AG09309 (cell line): ENCODE measurements around the gene RAB31.

Experiments
- DNase-seq: peaks from one replicate; pipeline ENCODE4 v3.0.0-alpha.2; 2010; ENCODE audit warnings: low read depth
- H3K4me3 ChIP-seq: 2 replicates; pipeline ENCODE4 v1.5.1; 2011; ENCODE audit warnings: mild to moderate bottlenecking, low read depth, low read length, moderate library complexity; ENCODE audit not compliant: control insufficient read depth
- TF ChIP-seq, protein P1 (sequence below): IDR thresholded peaks from 2 replicates; pipeline ENCODE4 v1.5.1; 2011; ENCODE audit warnings: mild to moderate bottlenecking, low read depth, low read length, inconsistent platforms; ENCODE audit not compliant: insufficient read depth, control insufficient read depth; ENCODE audit errors: missing control alignments

The RAB31 gene

DNA sequence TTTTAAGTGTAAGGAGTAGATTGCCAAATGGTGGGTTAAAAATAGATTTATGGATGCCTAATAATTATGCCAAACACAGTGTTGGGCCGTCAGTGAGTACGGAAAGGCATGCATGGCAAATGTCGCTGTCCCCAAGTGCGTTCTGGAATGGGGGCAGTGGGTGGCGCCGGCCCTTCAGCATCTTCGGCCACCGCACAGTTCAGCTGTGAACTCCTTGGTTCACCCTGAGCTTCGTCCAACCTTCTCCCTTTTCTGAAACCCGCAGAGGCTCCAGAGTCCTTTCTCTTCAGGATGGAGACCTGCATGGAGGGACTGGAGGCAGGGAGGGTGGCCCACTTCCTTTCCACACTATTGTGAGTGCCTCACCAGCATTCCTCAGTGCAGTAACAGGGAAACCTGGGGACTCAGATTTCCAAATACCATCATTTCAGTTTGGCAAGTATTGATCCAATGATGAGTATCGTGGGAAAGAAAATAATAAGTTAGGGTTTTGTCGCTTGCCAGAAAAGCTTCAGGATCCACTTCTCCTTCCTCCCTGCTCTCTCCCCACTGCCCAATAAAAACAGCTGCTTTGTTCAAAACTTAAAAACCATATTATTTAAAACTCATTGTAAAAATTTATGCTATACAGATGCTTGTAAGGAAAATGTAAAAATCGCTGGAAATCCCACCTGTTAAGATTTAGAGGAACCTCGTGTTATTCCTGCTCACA, 103.0 kb downstream of the RAB31 start:
- H3K4me3 ChIP-seq, result no peak overlapping the region
- TF ChIP-seq, protein P1, sequence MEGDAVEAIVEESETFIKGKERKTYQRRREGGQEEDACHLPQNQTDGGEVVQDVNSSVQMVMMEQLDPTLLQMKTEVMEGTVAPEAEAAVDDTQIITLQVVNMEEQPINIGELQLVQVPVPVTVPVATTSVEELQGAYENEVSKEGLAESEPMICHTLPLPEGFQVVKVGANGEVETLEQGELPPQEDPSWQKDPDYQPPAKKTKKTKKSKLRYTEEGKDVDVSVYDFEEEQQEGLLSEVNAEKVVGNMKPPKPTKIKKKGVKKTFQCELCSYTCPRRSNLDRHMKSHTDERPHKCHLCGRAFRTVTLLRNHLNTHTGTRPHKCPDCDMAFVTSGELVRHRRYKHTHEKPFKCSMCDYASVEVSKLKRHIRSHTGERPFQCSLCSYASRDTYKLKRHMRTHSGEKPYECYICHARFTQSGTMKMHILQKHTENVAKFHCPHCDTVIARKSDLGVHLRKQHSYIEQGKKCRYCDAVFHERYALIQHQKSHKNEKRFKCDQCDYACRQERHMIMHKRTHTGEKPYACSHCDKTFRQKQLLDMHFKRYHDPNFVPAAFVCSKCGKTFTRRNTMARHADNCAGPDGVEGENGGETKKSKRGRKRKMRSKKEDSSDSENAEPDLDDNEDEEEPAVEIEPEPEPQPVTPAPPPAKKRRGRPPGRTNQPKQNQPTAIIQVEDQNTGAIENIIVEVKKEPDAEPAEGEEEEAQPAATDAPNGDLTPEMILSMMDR, result no peak
- DNase-seq, result no peak

DNA sequence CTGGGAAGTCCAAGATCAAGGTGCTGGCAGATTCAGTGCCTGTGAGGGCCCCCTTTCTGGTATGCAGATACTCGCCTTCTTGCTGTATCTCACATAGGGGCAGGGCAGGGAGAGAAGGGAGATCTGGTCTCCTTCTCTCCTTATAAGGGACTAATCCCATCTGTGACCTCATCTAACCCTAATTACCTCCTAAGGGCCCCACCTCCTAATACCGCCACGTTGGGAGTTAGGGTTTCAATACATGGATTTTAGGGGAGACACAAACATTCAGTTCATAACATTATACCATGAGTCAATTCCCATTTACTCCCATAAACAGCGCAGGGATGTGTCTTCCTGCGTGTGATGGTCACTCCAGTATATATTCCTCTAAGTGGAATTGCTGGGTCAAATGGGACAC, 103.9 kb downstream of the RAB31 start:
- H3K4me3 ChIP-seq, result no peak overlapping the region
- TF ChIP-seq, protein P1, result no peak
- DNase-seq, result no peak

DNA sequence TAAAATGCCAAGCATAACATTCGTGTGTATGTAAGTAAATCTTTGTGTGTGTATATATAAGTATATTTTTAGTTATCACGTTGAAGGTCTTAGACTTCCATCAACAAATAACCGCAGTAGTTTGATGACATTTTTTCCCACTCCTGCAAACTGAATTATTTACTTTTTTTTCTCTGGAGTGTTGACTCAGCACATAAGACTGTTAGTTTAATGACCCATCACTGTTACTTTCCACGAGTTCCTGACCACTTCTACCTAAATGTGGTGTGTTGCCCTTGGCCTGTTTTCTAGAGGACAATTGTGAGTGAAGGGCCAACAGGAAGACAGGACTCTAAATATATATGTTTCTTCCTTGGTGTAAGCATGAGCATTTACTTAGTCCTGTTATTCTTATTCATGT, 106.3 kb downstream of the RAB31 start:
- peak; percentile 46 for DNase-seq
- TF ChIP-seq, protein P1, result no peak
- H3K4me3 ChIP-seq, result no peak overlapping the region

DNA sequence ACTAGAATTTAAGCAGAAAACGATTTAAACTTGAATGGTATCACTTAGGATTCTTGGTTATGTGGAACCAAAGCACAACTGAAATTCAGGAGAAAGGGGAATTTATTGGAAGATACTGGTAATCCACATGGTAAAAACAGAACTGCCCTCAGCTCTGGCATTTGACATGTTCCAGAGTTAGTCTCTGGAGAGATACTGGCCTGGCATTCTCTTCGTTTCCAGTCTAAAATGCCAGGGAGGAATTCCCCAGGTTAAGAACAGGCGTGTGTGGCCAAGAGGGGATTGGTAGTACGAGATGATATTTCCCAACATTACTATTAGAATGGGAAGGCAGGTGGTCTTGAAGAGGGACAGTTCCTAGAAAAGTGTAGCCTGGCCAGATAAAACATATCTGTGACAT, 109.2 kb downstream of the RAB31 start:
- DNase-seq, result no peak

DNA sequence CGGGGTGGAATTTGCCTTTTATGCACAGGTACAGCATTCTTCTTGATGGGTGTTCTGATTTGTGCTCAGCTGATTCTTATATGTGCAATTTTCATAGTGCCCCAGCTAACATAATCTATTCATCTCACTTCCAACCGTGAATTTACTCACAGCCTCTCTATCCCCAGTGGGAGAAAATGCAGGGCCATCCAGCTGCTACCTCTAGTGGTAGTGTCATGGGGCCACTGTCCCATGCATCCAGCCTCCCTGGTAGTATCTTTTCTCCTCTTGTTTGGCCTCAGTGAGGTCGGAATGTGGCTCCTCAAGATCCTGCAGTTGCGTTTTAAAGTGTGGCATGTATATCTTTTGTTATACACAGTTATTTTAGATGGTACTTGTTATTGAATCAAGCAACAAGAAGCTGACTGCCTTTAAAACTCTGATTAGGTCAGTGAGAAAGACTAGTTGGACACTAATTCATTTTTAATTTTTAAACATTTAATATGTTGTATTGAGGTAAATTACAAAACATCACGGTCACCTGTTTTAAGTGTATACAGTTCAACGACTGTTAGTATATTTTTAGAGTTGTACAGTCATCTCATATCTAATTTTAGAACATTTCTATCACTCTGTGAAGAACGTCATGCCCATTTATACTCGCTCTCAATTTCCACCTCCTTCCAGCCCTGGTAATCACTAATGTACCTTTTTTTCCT, 109.8 kb downstream of the RAB31 start:
- TF ChIP-seq, protein P1, result no peak
- H3K4me3 ChIP-seq, result no peak overlapping the region
- DNase-seq, result no peak

More for the DNA sequence above, 109.2 kb downstream of the RAB31 start:
- TF ChIP-seq, protein P1, result no peak
- H3K4me3 ChIP-seq, result no peak overlapping the region

DNA sequence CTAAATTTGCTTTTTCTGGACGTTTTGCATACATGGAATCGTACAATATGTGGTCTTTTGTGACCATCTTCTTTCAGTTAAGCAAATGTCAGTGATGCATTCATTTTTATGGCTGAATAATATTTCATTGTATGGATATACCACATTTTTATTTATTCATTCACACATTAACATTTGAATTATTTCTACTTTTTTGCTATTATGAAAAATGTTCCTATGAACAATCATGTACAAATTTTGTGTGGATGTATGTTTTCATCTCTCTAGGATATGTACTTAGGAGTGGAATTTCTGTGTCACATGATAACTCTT, 110.3 kb downstream of the RAB31 start:
- no peak for DNase-seq
- TF ChIP-seq, protein P1, result no peak
- H3K4me3 ChIP-seq, result no peak overlapping the region

DNA sequence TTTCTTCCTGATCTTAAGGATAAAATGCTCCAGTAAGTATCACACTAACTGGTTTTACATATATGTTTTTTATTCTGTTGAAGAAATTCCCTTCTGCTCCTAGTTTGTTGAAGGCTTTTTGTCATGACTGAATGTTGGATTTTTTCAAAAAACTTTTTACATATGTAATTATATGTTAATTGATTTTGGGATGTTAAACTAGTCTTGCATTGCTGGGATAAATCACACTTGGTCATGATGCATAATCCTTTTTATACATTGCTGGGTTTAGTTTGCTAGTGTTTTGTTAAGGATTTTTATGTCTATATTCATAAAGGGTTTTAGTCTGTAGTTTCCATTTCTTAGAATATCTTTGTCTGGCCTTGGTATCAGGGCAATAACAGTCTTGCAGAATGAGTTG, 112.0 kb downstream of the RAB31 start:
- TF ChIP-seq, protein P1, result no peak
- H3K4me3 ChIP-seq, result no peak overlapping the region
- no peak for DNase-seq
